AG04449 (cell line): Measurements from ENCODE around the gene PPP2R2C.

Source experiments
- CTCF ChIA-PET: fragments of 350-600 bp; formaldehyde crosslinking; extraction: SDS; loops from one replicate; lab custom pipeline; 2021; ENCODE audit warnings: antibody characterized with exemption; lab: Yijun Ruan, JAX
- POLR2A ChIA-PET: fragments of 400-600, 350-600 bp; formaldehyde crosslinking; extraction: SDS; loops from one replicate; lab custom pipeline; 2020; ENCODE audit warnings: antibody characterized with exemption, inconsistent platforms; lab: Yijun Ruan, JAX
- DNase-seq: peaks from one replicate; pipeline ENCODE4 v3.0.0-alpha.2; 2010; ENCODE audit warnings: low read depth, low spot score
- H3K4me3 ChIP-seq: 2 replicates; pipeline ENCODE4 v1.5.1; 2011; ENCODE audit warnings: low read depth, mild to moderate bottlenecking, control low read depth, low read length
- CTCF ChIP-seq: IDR thresholded peaks from one replicate; pipeline ENCODE4 v1.5.1; 2011; ENCODE audit warnings: mild to moderate bottlenecking, moderate library complexity, low read length, control low read depth, inconsistent platforms; ENCODE audit not compliant: insufficient read depth; ENCODE audit errors: missing control alignments

PPP2R2C gene

GRCh38 chr4:6396696-6397236 is 75.6 kb downstream of the PPP2R2C start:
- CTCF ChIA-PET, result no interaction called here
- no peak for DNase-seq
- no peak overlapping the region for H3K4me3 ChIP-seq
- POLR2A ChIA-PET, result no interaction called here
- no peak for TF ChIP-seq CTCF

- no peak for DNase-seq
- no peak for TF ChIP-seq CTCF
- ChIA-PET POLR2A (no interaction called here), CTCF (no interaction called here)
- H3K4me3 ChIP-seq, result no peak overlapping the region
Observed at GRCh38 chr4:6395466-6396228, 76.8 kb downstream of the PPP2R2C start.

GRCh38 chr4:6394671-6395081 is 77.7 kb downstream of the PPP2R2C start:
- no peak overlapping the region for H3K4me3 ChIP-seq
- DNase-seq, result no peak
- POLR2A ChIA-PET, result no interaction called here
- no peak for TF ChIP-seq CTCF
- CTCF ChIA-PET, result no interaction called here

GRCh38 chr4:6393544-6394475 is 78.6 kb downstream of the PPP2R2C start:
- H3K4me3 ChIP-seq, result no peak overlapping the region
- TF ChIP-seq CTCF, result no peak
- CTCF ChIA-PET, result interaction anchor here (1.3 kb wide), 1 partner anchor 153 kb away, joined by 3 read pairs; no protein-coding TSS in a partner anchor
- POLR2A ChIA-PET, result no interaction called here
- no peak for DNase-seq

GRCh38 chr4:6393066-6393465 is 79.3 kb downstream of the PPP2R2C start:
- POLR2A ChIA-PET, result no interaction called here
- TF ChIP-seq CTCF, result no peak
- no peak overlapping the region for H3K4me3 ChIP-seq
- CTCF ChIA-PET, result interaction anchor here (1.3 kb wide), 1 partner anchor 154 kb away, joined by 3 read pairs; no protein-coding TSS in a partner anchor
- DNase-seq, result no peak
